HEK293T (cell line): ENCODE results near the gene ZSCAN20.

Experiments used
- ARNT ChIP-seq: fragments of 450-650 bp; IDR thresholded peaks from 2 replicates; pipeline ENCODE4 v1.6.1; 2017; ENCODE audit warnings: mild to moderate bottlenecking
- BHLHE40 ChIP-seq: fragments of 450-650 bp; IDR thresholded peaks from 2 replicates; pipeline ENCODE4 v1.6.1; 2016; ENCODE audit warnings: mild to moderate bottlenecking, moderate library complexity, borderline replicate concordance
- CTBP1 ChIP-seq: fragments of 450-650 bp; IDR thresholded peaks from 2 replicates; pipeline ENCODE4 v1.6.1; 2016; ENCODE audit warnings: borderline replicate concordance
- ELF4 ChIP-seq: fragments of 450-650 bp; IDR thresholded peaks from 2 replicates; pipeline ENCODE4 v1.6.1; 2017; ENCODE audit warnings: antibody characterized with exemption
- FOXA1 ChIP-seq: fragments of 450-650 bp; IDR thresholded peaks from 2 replicates; pipeline ENCODE4 v1.6.1; 2016; ENCODE audit warnings: mild to moderate bottlenecking
- FOXM1 ChIP-seq: fragments of 450-650 bp; IDR thresholded peaks from 2 replicates; pipeline ENCODE4 v1.6.1; 2017; ENCODE audit warnings: mild to moderate bottlenecking, borderline replicate concordance
- HDGF ChIP-seq: fragments of 450-650 bp; IDR thresholded peaks from 2 replicates; pipeline ENCODE4 v1.6.1; 2017; ENCODE audit warnings: antibody characterized with exemption, borderline replicate concordance
- L3MBTL2 ChIP-seq: fragments of 450-650 bp; conservative IDR thresholded peaks from 2 replicates; pipeline ENCODE4 v1.6.1; 2016; ENCODE audit warnings: mild to moderate bottlenecking
- LEF1 ChIP-seq: fragments of 450-650 bp; IDR thresholded peaks from 2 replicates; pipeline ENCODE4 v1.6.1; 2017; ENCODE audit warnings: mild to moderate bottlenecking, borderline replicate concordance
- PKNOX1 ChIP-seq: fragments of 450-650 bp; IDR thresholded peaks from 2 replicates; pipeline ENCODE4 v1.6.1; 2016
- SP1 ChIP-seq: fragments of 450-650 bp; IDR thresholded peaks from 2 replicates; pipeline ENCODE4 v1.6.1; 2017
- SUZ12 ChIP-seq: fragments of 450-650 bp; IDR thresholded peaks from 2 replicates; pipeline ENCODE4 v1.6.1; 2016; ENCODE audit warnings: mild to moderate bottlenecking
- ZNF384 ChIP-seq: fragments of 450-650 bp; IDR thresholded peaks from 2 replicates; pipeline ENCODE4 v1.6.1; 2016

DNA sequence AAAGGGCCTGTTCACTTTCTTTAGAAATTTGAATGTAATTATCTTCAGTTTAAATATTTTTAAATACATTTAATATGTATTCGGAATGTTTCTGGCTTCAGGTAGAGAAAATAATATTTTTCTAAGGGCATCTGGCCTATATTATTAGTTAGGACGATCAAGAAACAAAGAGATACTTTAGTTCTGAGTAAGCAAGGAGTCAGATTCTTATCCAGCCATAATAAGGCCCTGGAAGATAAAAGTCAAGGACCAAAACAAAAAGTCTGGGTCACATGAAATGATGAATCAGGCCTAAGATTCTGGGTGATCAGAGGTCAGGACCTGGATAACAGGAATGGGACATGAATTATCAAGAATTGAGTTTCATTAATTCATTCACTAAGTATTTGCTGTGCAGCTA, 47.8 kb upstream of the ZSCAN20 start:
- TF ChIP-seq LEF1 (no peak), SP1 (no peak), PKNOX1 (no peak), BHLHE40 (no peak), FOXM1 (no peak), ZNF384 (no peak), ELF4 (no peak), HDGF (no peak), FOXA1 (no peak), SUZ12 (no peak), ARNT (no peak), L3MBTL2 (no peak), CTBP1 (no peak)
